H4 (cell line): Measurements from ENCODE around the gene GADD45B. TPM values are rescaled to one million over a fixed set of nuclear protein-coding genes. Genes with fewer than 3 reads are reported as not detected.
"Not testable (repeated sequence)": the region's sequence is repeated elsewhere in the genome, so short reads cannot be mapped to it uniquely, and the experiment has no call there.

Experiments
- DNase-seq: peaks from one replicate; pipeline ENCODE4 v3.0.0-alpha.2; 2015; ENCODE audit warnings: low spot score
- total RNA-seq: library from RNA; depleted of rRNA; stranded (reverse); fragments of >200 nt; shearing (Covaris generic); gene quantifications from 2 replicates; pipeline ENCODE4 v1.2.3, GENCODE V29; 2014

Gene GADD45B
- total RNA-seq, 1 experiment from 2014 or later, result 14.3 TPM

DNA sequence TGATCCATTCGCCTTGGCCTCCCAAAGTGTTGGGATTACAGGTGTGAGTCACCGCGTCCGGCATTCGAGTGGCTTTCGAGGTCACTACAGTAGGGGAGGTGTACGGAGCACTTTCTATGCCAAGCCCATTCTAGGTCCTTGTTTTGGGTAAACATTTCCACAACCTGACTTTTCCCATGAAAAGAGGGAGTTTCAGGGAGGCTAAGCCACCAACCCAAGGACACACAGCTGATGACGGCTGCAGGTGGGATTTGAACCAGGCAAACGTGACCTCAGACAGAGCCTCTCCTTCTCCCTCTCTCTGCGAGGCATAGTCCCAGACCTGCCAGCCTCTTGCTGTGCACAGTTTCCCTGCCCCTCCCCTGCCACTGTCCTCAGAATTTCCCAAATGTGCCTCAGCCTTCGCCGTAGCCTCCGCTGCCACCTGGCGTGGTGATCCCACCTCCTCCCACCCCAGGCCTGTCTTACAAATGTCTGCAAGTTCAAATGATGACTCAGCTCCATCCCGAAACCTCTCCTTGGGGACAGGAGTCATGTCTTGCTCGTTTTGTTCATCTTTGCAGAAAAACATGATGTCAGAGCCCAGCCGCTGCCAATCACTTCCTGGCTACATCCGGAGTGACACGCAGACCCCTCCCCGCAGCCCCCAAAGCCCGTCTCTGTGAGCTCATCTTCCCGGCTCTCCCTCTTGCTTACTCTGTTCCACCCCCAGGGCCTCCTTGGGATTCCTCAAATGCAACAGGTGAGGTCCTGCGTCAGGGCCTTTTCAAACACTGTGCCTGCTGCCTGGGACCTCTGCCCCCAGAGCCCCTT, 6.6 kb upstream of the GADD45B start:
- peak; percentile 82 for DNase-seq

DNA sequence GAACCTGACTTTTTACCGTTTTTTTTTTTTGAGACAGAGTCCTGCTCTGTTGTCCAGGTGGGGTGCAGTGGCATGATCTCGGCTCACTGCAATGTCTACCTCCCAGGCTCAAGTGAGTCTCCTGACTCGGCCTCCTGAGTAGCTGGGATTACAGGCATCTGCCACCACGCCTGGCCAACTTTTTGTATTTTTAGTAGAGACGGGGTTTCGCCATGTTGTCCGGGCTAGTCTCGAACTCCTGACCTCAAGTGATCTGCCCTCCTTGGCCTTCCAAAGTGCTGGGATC, 6.1 kb upstream of the GADD45B start:
- DNase-seq, result not testable (repeated sequence)

DNA sequence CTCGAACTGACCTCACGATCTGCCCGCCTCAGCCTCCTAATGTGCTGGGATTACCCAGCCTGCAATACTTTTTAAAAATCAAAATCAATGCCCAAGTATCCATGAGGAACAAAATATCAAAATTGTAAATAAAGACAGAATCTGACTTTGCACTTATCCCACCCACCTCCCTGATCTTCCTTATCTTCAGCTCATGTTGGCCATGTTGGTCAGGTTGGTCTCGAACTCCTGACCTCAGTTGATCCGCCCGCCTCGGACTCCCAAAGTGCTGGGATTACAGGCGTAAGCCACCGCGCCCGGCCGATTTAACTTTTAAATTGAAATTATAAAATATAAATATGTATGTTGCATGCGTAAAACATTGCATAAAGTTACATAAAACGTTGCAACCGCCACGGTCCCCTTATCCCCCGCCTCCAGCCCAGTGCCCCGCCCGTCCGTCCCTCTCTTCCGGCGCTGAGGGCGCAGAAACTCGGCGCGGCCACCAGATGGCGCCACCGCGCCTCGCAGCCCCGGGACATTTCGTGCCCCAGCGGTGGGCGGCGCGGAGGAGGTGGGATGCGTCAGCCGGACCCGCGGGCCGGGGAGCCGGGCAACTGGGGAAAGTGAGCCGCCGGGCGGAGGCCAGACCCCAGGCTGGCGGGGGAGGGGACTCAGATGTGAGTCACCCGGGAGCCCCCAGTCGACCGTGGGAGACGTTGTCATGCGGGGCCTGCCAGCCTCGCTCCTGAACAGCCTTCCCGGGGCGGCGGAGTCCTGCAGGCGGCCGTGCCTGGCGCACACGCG, 1.5 kb upstream of the GADD45B start:
- peak; percentile 71 for DNase-seq

DNA sequence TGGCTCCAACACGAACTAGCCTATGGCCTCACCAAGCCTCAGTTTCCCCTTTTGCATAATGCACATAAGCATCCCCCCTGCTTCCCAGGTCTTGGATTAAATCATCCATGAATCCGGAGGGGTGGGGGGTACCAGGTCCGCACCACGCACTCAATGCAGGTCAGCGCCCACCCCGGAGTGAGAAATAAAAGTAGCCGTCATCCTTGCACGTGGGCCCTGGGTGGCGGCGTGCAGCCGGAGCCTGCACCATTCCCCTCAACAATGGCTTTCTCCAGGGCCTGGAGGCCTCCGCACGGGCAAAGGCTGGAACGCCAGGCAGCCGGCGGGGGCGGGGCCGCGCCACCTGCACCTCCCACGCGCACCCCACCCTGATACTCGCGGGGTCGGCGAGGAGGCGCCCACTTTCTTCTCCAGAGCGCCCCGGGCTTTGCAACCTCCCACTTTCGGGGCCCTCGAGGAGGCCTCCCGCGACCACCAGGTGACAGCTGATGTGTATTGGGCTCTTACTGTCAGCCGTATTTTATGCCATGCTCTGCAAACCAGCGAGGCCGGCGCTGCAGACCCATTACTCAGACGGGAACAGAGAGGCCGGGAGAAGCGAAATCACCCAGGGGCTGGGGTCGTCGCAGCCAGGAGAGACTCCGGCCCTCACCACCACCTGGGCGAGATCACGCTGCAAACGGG, 767 bp upstream of the GADD45B start:
- DNase-seq, result peak; percentile 54

DNA sequence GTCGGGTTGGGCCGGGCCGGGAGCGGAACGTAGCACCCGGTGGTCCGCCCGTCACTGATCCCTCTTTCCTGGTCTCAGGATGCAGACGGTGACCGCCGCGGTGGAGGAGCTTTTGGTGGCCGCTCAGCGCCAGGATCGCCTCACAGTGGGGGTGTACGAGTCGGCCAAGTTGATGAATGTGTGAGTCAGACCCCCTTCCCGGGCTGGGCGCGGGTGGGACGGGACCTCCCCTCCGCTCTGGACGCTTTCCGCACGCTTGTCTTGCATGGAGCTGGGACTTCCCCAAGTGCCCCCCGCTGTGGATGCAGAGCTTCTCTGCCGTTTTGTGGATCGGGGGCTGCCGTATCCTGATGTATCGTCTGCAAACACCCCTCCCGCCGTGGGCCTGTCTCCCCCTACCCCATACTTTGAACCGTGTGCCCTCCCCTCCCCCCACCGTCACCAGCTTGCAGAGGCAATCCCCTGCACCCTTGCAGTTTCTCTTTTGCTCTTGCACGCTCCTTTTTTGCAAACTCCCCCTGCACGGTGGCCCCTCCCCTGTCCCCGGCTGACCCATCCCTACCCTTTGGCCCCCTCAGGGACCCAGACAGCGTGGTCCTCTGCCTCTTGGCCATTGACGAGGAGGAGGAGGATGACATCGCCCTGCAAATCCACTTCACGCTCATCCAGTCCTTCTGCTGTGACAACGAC, 669 bp downstream of the GADD45B start:
- no peak for DNase-seq

DNA sequence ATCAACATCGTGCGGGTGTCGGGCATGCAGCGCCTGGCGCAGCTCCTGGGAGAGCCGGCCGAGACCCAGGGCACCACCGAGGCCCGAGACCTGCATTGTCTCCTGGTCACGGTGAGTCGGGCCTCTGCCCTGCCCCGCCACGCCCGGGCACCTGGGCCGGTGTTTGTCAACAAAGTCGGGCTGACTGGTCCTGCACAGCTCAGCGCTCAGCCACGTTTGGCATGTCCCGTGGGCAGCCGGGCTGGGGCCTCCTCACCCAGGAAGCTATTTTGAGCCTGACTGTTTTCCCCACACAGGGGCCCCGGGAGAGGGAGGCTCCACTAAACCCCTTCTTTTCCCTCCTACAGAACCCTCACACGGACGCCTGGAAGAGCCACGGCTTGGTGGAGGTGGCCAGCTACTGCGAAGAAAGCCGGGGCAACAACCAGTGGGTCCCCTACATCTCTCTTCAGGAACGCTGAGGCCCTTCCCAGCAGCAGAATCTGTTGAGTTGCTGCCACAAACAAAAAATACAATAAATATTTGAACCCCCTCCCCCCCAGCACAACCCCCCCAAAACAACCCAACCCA, 1.3 kb downstream of the GADD45B start:
- no peak for DNase-seq

DNA sequence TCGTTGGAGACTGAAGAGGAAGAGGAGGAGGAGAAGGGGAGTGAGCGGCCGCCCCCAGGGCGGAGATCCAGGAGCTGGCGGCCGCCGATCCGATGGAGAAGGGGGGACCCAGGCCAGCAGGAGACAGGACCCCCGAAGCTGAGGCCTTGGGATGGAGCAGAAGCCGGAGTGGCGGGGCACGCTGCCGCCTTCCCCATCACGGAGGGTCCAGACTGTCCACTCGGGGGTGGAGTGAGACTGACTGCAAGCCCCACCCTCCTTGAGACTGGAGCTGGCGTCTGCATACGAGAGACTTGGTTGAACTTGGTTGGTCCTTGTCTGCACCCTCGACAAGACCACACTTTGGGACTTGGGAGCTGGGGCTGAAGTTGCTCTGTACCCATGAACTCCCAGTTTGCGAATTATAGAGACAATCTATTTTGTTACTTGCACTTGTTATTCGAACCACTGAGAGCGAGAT, 1.8 kb downstream of the GADD45B start:
- no peak for DNase-seq

DNA sequence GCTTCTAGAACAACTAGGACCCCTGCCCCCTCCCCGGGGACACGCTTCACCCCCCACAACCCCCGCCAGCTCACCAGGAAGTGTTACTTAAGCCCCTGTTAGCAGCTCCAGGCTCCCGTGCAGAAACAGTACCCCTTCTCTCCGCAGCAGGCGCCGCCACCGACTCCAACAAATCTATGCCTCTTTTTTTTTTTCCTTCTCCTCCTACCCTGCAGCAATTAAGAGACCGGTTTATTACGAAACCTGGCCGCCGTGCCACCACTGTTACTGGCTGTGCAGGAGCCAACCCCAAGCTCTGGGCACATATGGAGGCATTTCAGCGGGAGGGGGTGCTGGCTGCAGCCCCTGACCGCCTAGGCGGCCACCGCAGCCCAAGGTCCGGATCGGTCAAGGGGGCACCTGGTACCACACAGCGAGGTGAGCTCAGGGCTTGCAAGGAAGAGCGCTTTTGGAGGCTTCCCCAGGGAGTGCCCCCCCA, 2.4 kb downstream of the GADD45B start:
- DNase-seq, result peak; percentile 89

DNA sequence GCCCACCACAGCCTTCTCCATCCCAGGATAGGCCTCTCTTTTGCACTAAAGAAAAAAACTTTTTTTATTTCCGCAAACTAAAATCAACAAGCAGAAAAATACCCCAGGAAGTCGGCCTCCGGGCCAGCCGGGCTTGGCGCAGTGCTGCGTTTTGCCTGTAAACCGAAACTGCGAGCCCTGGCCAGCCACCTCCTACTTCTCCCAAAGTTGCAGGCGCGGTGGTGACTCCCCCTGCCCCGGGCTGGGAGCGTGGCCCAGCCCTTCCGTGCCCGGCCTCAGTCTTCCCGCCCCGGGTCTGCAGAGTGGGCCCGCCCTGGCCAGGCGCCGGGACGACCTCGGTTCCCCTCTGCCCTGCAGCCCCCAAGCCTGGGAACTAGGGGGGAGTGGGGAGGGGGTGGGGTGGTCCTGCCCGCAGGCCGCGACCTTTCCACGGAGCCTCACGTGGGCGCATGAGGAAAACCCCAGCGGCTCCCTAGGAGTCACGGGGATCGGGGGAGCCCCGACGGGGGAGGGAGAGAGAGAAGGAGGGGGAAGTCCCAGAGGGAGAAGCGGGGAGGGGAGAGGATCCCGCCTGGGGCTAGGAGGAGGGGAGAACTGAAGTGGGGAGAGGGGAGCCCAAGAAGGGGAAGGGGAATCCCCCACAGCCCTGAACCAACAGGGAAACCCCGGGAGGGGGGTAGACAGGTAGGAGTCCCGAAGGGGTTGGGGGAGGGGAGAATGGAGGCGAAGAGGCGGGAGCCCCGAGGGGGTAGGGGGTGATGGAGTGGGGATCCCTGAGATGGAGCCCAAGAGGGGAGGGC, 3.0 kb downstream of the GADD45B start:
- DNase-seq, result peak; percentile 64

DNA sequence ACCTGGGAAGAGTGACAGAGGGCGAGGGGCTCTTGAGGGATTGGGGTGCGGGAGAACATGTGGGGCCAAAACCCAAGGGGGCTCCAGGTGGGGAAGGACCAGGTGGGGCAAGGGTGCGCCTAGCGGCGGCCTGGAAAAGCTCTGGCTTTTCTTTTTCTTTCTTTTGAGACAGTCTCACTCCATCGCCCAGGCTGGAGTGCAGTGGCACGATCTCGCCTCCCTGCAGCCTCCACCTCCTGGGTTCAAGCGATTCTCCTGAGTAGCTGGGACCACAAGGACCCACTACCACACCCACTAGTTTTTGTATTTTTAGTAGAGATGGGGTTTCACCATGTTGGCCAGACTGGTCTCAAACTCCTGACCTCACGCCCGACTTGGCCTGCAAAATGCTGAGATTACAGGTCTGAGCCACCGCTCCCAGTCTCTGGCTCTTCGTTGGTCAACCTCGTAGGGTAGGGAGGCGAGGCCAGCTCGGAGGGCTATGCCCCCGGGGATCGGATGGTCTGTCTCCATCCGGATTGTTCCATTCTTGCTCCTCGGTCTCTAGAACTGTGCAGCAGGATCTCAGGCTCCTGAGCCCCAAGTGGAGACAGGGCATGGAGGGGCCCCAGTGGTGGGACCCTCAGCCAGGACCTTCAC, 3.7 kb downstream of the GADD45B start:
- DNase-seq, result no peak

DNA sequence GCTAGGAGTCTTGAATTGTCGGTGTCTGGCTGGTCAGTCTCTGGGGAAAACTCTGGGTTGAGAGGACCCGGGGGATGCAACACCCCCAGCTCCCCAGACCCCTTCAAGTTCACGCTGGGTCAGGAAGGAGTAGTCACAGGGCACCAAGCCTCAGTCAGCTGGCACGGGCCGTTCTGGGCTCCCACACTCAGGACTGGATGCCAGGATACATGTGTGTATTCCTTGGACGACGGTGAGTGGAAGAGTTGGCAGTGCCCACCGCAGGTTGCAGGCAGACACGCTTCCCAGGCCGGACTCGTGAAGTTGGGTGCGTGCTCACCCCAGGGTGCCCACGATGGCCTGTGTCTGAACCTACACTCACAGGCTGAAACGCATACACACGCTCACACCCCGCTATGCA, 5.5 kb downstream of the GADD45B start:
- DNase-seq, result no peak

DNA sequence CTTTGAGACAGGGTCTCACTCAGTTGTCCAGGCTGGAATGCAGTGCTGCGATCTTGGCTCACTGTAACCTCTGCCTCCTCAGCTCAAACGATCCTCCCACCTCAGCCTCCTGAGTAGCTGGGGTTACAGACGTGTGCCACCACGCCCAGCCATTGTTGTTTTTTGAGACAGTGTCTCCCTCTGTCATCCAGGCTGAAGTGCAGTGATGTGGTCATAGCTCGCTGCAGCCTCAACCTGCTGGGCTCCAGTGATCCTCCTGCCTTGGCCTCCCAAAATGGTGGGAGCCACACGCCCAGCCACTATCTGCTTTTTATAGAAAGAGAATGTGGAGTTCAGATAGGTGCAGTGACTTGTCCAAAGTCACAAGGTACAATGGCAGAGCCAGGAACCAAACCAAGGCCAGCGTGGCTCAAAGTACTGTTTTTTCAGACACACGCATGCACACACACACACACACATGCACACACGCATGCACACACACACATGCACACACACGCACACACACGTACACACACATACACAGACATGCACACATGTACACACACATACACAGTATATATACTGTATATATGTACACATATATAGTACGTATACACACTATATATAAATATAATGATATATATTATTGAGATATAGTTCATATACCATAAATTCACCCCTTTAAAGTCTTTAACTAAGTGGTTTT, 6.6 kb downstream of the GADD45B start:
- DNase-seq, result no peak

DNA sequence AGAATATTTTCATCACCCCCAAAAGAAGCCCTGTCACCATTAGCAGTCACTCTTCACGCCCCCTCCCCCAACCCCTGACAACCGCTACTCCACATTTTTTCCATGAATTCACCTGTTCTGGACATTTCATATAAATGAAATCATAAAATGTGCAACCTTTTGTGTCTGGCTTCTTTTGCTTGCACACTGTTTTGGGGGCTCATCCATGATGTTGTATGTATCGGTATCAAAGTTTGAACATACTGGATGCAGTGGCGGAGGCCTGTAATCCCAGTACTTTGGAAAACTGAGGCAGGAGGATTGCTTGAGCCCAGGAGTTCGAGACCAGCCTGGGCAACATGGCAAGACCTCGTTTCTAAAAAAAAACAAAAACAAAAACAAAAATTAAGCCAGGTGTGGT, 7.2 kb downstream of the GADD45B start:
- no peak for DNase-seq

DNA sequence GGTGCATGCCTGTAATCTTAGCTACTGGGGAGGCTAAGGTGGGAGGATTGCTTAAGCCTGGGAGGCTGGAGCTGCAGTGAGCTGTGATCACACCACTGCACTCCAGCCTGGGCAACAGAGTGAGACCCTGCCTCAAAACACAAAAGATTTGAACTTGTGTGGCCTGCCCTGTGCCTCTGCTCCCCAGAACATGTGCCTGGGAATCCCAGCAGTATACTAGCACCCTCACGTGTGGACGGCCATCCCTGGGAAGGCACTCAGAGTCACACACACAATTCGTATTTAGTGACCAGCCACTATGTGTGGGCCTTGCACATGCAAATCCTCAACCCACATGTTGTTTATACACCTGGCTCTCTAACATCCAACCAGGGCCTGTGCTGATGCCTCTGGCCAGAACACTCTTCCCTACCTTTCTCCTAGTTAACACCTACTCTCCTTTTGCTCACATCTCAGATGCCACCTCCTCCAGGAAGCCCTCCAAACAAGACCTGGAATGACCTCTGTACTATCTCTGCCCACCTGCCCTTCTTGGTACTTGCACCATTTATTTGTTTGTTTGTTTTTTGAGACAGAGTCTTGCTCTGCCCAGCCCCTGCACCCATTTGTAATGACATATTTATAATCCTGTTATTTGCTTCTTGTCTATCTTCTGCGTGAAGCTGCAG, 7.7 kb downstream of the GADD45B start:
- DNase-seq, result no peak

DNA sequence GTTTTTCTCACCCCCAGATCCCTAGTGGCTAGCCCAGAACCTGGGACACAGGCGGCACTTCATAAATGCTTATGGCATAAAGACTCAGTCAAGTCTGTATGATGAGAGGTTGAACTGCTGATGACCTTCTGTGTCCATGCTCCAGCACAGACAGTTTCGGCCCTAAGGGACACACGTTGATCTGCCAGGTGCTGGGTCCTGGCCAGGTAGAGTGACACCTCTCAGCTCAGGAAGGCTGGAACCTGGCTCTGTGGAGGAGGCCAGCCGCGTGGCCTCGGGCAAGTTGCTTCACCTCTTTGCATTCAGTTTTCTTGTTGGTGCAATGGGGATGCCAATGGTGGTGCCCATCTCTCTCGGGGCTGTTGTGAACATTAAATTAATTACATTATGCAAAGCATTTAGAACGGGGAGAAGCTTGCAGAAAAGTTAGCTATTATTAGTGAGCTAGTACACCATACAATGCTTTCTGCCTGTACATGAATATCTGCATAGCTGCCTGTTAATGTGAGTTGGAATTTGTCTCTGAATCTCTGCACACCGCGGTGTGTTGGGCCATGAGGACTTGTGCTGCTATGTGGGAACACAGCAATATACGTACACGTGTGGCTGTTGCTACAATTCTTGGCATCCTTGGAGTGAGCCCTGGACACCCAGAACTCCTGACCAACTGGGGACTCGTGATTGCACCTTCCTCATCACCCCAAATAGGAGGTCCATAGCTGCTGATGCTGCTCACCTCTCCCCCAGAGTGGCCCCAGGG, 8.4 kb downstream of the GADD45B start:
- no peak for DNase-seq

DNA sequence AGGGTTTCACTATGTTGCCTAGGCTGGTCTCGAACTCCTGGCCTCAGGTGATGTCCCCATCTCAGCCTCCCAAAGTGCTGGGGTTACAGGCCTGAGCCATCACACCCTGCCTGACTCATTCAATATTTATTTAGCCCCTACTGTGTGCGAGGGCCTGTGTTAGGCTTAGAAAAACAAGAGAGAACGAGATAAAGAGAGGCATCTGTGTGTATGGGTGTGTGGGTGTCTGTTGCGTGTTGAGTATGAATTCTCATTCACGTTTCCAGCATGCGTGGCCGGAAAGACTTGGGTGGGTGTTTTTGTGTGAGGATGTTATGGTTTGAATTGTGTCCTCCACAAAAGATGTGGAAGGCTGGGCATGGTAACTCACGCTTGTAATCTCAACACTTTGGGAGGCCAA, 9.5 kb downstream of the GADD45B start:
- no peak for DNase-seq

DNA sequence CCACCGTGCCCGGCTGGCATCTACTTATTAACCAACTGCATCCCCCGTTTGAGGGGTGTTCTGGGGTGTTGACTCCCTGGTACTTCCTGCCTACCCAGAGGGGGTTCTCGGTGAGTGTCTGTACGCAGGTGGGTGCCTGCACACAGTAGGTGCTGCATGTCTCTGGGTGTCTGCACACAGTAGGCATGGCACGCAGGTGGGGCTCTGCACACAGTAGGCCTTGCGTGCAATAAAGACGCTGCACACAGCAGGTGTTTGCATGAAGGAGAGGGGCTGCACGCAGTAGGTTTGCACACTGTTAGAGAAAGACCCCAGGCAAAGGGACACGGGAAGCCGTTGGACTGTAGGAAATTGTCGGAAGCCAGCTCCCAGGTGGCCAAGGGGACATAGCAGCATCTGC, 11.2 kb downstream of the GADD45B start:
- no peak for DNase-seq

DNA sequence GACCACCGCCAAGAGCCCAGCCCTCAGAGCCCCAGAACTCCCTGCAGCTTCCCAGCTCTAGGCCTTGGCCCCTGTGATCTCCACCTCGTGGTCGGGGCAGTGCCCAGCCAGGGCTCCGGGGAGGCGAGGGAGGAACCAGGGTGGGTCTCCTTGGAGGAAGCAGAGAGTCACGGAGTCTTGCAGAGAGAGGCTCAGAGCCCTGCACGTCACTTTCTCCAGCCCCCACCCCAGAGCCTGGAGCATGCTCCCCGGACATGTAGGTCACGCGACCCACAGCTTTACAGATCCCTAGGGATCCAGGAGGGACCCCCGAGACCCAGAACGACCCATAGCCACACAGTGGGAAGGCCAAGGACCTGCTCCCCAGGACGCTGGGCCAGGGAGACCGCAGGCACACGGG, 11.9 kb downstream of the GADD45B start:
- DNase-seq, result no peak
